ENCODE data around the gene IQCC. TPM values are rescaled to one million over a fixed set of nuclear protein-coding genes. Genes with fewer than 3 reads are reported as not detected.
A peak's percentile ranks its signal among the peaks of the same experiment; 100 is the strongest.

Gene IQCC
- polyA plus RNA-seq, 1 of the 3 experiments (the other 2 are of a cell fraction) = 2.4 TPM

- TF ChIP-seq CTCF (IDR thresholded peaks at IDR 0.05) (no peak), TCF12 (IDR thresholded peaks at IDR 0.05) (no peak), MXI1 (IDR thresholded peaks at IDR 0.05; ENCODE audit: low read depth, low read length) (peak; percentile 93), TEAD4 (IDR thresholded peaks at IDR 0.05; ENCODE audit: borderline replicate concordance, insufficient read depth) (no peak), FOSL2 (IDR thresholded peaks at IDR 0.05; ENCODE audit: borderline replicate concordance, low read depth) (peak; percentile 16; the same call in 1 of the 2 replicates), SMC3 (IDR thresholded peaks at IDR 0.05; ENCODE audit: low read depth, low read length) (no peak), RXRA (IDR thresholded peaks at IDR 0.05; ENCODE audit: borderline replicate concordance, low read depth) (no peak), NRF1 (IDR thresholded peaks at IDR 0.05; ENCODE audit: low read depth, low read length) (no peak), FOXM1 (IDR thresholded peaks at IDR 0.05; ENCODE audit: low read depth) (no peak), MEF2A (IDR thresholded peaks at IDR 0.05; ENCODE audit: borderline replicate concordance, low read depth) (no peak), SIN3A (IDR thresholded peaks at IDR 0.05; ENCODE audit: borderline replicate concordance, low read depth, low read length) (peak; percentile 45; the same call in 1 of the 2 replicates), CHD2 (IDR thresholded peaks at IDR 0.05; ENCODE audit: low read length, partially characterized antibody) (peak; percentile 87), RAD21 (IDR thresholded peaks at IDR 0.05; ENCODE audit: low read length) (no peak)
Observed at GRCh38 chr1:32221980-32222755, 16.7 kb downstream of the IQCC start, which contains the start of the genes EIF3I and TMEM234 (continued).

GRCh38 chr1:32223683-32224082, 18.2 kb downstream of the IQCC start:
- Histone ChIP-seq H3K79me2 (ENCODE audit: insufficient read depth) (peaks cover 66% of the 10 kb centered on the region), H3K36me3 (replicated peaks in 1 of 2; ENCODE audit: control insufficient read depth in 1 of 2, insufficient read depth in 2 of 2, low read length in 1 of 2) (peaks cover 29 to 47% of the 10 kb centered on the region in 2 experiments), H2AFZ (ENCODE audit: low read depth) (no peak overlapping the region), H3K9ac (peak overlapping the region; percentile 99), H3K4me1 (ENCODE audit: control insufficient read depth in 1 of 2, insufficient read depth in 2 of 2, low read depth in 1 of 2, low read length in 1 of 2) (peaks cover 8 to 17% of the 10 kb centered on the region in 2 experiments; a peak in 3 of 4 replicates), H3K4me2 (peak overlapping the region; percentile 90), H3K27ac (ENCODE audit: low read depth in 2 of 2, low read length in 1 of 2) (no peak overlapping the region; a peak in 1 of 4 replicates), H3K27me3 (ENCODE audit: insufficient read depth) (no peaks in the 10 kb centered on the region), H3F3A (replicated peaks; ENCODE audit: insufficient read depth) (no peaks in the 10 kb centered on the region), H3K4me3 (ENCODE audit: low read depth in 2 of 2, low read length in 1 of 2) (peak overlapping the region; percentile 59 to 79; a peak in 3 of 4 replicates), H4K20me1 (ENCODE audit: insufficient read depth) (no peaks in the 10 kb centered on the region), H3K9me2 (no peaks in the 10 kb centered on the region), H3K9me3 (no peaks in the 10 kb centered on the region)
- POLR2A ChIA-PET = no interaction called here
- CTCF ChIA-PET = interaction anchor here (0.9 to 4.3 kb wide), 3 partner anchors 11 to 25 kb away, joined by 3 to 20 read pairs (median 3); no protein-coding TSS in a partner anchor
- DNase-seq = no peak
- WGBS (ENCODE audit: low lambda C conversion rate) = 86% methylated on average over 3 of the region's 3 CpGs
- TF ChIP-seq POLR2AphosphoS5 (IDR thresholded peaks at IDR 0.05; ENCODE audit: low read depth, low read length) = no peak
- no peak for TF ChIP-seq MEF2A (IDR thresholded peaks at IDR 0.05; ENCODE audit: borderline replicate concordance, low read depth)
- TF ChIP-seq RAD21 (IDR thresholded peaks at IDR 0.05; ENCODE audit: low read length) = 0 out of 2 replicates have a peak, but pooled peaks have one; percentile 10
